COLO668 (cell line): ENCODE results near the gene YJU2.

ENCODE experiments used
- DNase-seq: peaks from one replicate; lab custom pipeline; 2025; ENCODE audit not compliant: unreplicated experiment; lab: John Stamatoyannopoulos, UW

Gene YJU2

GRCh38 chr19:4295972-4296771 is 49.3 kb downstream of the YJU2 start:
- DNase-seq, result no peak

- no peak for DNase-seq
Observed at GRCh38 chr19:4297901-4298809, 51.3 kb downstream of the YJU2 start.

GRCh38 chr19:4298810-4299550 is 52.1 kb downstream of the YJU2 start:
- no peak for DNase-seq

- no peak for DNase-seq
Observed at GRCh38 chr19:4300589-4300988, 53.7 kb downstream of the YJU2 start.

- no peak for DNase-seq
Observed at GRCh38 chr19:4301590-4302242, 54.8 kb downstream of the YJU2 start.

GRCh38 chr19:4302243-4302640 is 55.4 kb downstream of the YJU2 start, which contains the start of gene TMIGD2:
TSS of gene TMIGD2 (minus strand) at chr19:4302389. CDS start at chr19:4302385, 4 bp downstream.
- no peak for DNase-seq

GRCh38 chr19:4303819-4304537 is 57.1 kb downstream of the YJU2 start:
- DNase-seq, result no peak

GRCh38 chr19:4304538-4305256 is 57.8 kb downstream of the YJU2 start, which contains the start of gene FSD1:
TSS of gene FSD1 (plus strand) at chr19:4304598. CDS start at chr19:4304747, 149 bp downstream.
- peak; percentile 76 for DNase-seq

GRCh38 chr19:4305257-4305612 is 58.4 kb downstream of the YJU2 start:
- DNase-seq, result no peak

GRCh38 chr19:4305659-4306058 is 58.8 kb downstream of the YJU2 start:
- DNase-seq, result no peak

GRCh38 chr19:4310247-4311121 is 63.6 kb downstream of the YJU2 start:
- no peak for DNase-seq

- DNase-seq, result no peak
Observed at GRCh38 chr19:4313847-4314490, 67.1 kb downstream of the YJU2 start.

GRCh38 chr19:4316956-4317355 is 70.1 kb downstream of the YJU2 start:
- DNase-seq, result no peak

GRCh38 chr19:4318460-4318859 is 71.6 kb downstream of the YJU2 start:
- no peak for DNase-seq
